ENCODE results near the gene HS3ST3A1. TPM values are rescaled to one million over a fixed set of nuclear protein-coding genes. Genes with fewer than 3 reads are reported as not detected.

HS3ST3A1 gene
- polyA plus RNA-seq, 6 donors from 2014 or later, result 0.21 TPM; not detected in 5

DNA sequence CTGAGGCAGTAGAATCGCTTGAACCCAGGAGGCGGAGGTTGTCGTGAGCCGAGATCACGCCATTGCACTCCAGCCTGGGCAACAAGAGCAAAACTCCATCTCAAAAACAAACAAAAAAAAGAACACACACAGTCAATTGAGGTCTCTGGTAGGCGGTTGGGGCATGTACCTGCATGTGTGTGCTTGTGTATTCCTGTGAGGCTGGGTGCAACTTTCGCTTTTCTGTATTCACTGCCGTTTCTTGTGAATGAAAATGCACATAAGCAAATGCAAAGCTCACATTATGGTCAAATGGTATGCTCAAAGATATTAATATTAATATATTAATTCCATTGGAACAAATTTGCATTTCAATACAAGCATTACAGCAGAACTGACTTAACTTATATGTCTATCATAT is 20.9 kb downstream of the HS3ST3A1 start:
- ATAC-seq (ENCODE audit: low read depth in 2 of 2), result no peak
- Mint-ChIP-seq H3K27ac (no peak overlapping the region), H3K9me3 (peaks cover 5 to 19% (median 9%) of the 10 kb centered on the region in 7 donors)

DNA sequence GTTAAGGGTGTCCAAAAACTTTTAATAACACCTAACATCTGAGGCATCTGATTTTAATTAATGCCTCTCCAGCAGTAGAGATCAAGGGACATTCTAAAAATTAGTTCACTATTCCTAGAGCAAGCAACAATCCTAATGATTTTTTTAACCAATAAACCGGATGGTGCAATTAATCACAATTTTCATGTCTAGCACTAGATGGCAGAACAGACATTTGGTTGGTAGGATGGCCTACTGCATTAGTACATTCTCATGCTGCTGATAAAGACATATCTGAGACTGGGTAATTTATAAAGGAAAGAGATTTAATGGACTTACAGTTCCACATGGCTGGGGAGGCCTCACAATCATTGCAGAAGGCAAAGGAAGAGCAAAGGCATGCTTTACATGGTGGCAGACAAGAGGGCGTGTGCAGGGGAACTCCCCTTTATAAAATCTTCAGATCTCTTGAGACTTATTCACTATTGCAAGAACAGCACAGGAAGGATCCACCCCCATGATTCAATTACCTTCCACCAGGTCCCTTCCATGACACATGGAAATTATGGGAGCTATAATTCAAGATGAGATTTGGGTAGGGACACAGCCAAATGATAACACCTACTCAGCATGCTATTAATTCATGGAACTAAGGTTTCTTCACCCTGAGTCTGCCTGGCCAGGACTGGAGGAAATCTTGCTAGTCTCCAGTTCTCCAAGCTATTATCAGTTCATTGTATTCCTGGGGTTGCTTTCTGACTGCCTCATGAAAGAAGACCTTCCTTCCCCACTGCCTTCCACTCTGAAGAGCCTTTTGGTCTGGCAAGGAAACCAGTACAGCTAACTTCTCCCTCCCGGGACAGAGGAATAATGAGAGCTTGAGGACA is 24.8 kb downstream of the HS3ST3A1 start:
- H3K4me1 Mint-ChIP-seq, result no peaks in the 10 kb centered on the region
- H3K36me3 Mint-ChIP-seq, result peaks cover 0 to 5% of the 10 kb centered on the region in 2 donors
- H3K27ac Mint-ChIP-seq, result no peak overlapping the region
- H3K9me3 Mint-ChIP-seq, result peaks cover 5 to 19% (median 9%) of the 10 kb centered on the region in 7 donors
- ATAC-seq (ENCODE audit: low read depth in 2 of 2) (no peak), DNase-seq (no peak)
- peaks cover 16 to 42% (median 25%) of the 10 kb centered on the region in 3 donors for H3K27me3 Mint-ChIP-seq
- H3K4me3 Mint-ChIP-seq, result no peak overlapping the region

More for the DNA sequence above, 20.9 kb downstream of the HS3ST3A1 start:
- Mint-ChIP-seq H3K4me3 (no peak overlapping the region), H3K36me3 (peaks cover 0 to 5% of the 10 kb centered on the region in 2 donors), H3K27me3 (peaks cover 9 to 20% (median 9%) of the 10 kb centered on the region in 3 donors), H3K4me1 (no peaks in the 10 kb centered on the region)
- DNase-seq, result no peak

DNA sequence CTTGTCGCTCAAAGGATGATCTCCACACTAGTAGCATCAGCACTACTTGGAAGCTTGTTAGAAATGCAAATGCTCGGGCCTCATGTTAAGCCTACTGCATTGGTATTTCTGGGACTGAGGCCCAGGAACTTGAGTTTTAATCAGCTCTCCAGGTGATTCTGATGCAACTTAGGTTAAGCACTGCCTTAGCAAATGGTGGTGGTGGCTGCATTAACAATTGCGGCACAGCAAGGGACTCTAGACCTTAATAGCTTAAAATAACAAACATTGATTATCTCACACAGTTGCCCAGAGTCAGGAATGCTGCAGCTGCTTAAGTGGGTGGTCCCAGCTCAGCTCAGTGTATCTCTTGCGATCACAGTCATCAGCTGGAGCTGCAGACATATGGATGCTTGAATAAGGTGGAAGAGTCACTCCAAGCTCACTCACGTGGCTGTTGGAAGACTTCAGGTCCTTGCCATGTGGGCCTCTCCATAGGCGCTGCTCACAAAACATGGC is 25.8 kb downstream of the HS3ST3A1 start:
- Mint-ChIP-seq H3K27me3 (peaks cover 16 to 42% (median 31%) of the 10 kb centered on the region in 3 donors), H3K4me3 (no peak overlapping the region), H3K4me1 (no peaks in the 10 kb centered on the region), H3K36me3 (peaks cover 0 to 5% of the 10 kb centered on the region in 2 donors), H3K27ac (peak overlapping the region in 1 of 6 donors; percentile 80), H3K9me3 (peaks cover 5 to 19% (median 9%) of the 10 kb centered on the region in 7 donors)
- ATAC-seq (ENCODE audit: low read depth in 2 of 2) (no peak), DNase-seq (no peak)

DNA sequence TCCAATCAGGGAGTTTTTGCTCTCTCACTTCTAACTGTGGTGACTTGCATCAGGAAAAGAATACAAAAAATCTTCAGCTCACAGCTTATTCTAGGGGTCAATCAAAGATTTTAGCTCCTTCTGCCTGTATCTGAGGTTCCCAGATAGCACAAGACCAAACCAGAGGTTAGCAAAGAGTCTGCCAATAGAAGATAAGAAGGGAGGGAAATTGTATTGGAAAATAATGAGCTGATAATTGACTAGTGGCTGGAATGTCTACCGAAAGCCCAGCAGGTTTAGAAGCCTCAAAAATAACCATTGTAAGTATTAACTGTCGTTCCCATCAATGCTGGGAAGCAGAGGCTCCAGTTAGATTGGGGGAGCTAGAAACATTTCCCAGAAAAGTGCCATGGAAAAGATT is 26.3 kb downstream of the HS3ST3A1 start:
- ATAC-seq (ENCODE audit: low read depth in 2 of 2), result no peak
- Mint-ChIP-seq H3K4me1 (no peaks in the 10 kb centered on the region), H3K27me3 (peaks cover 16 to 42% (median 34%) of the 10 kb centered on the region in 3 donors), H3K9me3 (peaks cover 5 to 19% (median 9%) of the 10 kb centered on the region in 7 donors), H3K36me3 (peaks cover 0 to 5% of the 10 kb centered on the region in 2 donors), H3K4me3 (no peak overlapping the region), H3K27ac (no peak overlapping the region)
- DNase-seq, result no peak

DNA sequence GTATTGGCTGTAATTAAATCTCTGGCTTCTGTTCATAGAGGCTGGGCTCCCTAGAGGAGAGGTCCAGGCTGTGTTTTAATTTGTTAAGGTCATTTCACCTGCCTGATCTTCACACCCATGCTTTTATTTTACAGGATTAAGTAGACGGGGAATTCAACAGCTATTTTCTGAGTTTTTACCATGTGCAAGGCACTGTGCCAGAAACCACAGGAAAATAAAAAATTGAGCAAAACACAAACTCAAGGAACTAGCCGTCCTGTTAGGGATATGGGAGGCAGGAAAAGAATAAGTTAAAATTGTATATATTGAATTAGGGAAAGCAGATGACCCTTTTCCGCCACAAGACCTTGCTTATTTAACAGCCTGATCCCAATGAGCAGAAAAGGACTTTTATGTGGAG is 29.1 kb downstream of the HS3ST3A1 start:
- peaks cover 19 to 43% (median 42%) of the 10 kb centered on the region in 3 donors for H3K27me3 Mint-ChIP-seq
- no peak overlapping the region for H3K4me3 Mint-ChIP-seq
- DNase-seq (no peak), ATAC-seq (ENCODE audit: low read depth in 2 of 2) (no peak)
- H3K9me3 Mint-ChIP-seq, result peaks cover 5 to 17% (median 9%) of the 10 kb centered on the region in 7 donors
- H3K4me1 Mint-ChIP-seq, result no peaks in the 10 kb centered on the region
- H3K36me3 Mint-ChIP-seq, result peaks cover 0 to 4% of the 10 kb centered on the region in 2 donors
- no peak overlapping the region for H3K27ac Mint-ChIP-seq

DNA sequence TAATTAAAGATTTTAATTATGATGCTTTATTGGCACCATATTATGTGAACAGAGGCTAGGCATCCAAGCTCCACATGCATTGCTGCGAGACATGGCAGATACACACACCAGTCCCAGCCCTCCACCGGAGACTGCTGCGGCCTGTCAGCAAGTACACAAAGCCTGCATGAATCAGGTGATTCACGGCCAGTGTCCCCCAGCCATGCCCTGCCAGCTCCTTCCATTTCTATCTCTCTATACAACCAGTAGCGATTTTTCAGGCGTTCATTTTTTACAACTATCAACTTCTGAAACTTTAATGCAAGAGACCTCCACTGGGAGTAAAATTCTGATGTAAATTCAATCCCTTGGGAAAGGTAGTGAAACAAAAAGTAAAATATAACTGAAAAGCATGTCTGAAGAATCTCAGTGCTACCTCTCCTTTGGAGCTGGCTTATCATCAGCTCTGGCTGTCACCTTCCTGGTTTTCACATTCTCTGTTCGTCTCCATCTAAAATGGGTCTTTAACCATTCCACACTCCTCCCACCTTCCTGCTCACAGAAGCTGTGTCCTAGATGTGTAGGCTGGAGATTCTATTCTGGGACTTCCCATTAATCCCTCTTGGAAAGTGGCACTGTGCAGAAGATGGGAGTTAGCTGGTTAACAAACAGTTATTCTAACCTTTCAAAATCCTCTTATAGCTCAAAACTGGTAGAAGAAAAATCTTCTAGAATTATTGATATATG is 32.2 kb downstream of the HS3ST3A1 start:
- peaks cover 13 to 35% (median 24%) of the 10 kb centered on the region in 3 donors for H3K27me3 Mint-ChIP-seq
- DNase-seq, result no peak

DNA sequence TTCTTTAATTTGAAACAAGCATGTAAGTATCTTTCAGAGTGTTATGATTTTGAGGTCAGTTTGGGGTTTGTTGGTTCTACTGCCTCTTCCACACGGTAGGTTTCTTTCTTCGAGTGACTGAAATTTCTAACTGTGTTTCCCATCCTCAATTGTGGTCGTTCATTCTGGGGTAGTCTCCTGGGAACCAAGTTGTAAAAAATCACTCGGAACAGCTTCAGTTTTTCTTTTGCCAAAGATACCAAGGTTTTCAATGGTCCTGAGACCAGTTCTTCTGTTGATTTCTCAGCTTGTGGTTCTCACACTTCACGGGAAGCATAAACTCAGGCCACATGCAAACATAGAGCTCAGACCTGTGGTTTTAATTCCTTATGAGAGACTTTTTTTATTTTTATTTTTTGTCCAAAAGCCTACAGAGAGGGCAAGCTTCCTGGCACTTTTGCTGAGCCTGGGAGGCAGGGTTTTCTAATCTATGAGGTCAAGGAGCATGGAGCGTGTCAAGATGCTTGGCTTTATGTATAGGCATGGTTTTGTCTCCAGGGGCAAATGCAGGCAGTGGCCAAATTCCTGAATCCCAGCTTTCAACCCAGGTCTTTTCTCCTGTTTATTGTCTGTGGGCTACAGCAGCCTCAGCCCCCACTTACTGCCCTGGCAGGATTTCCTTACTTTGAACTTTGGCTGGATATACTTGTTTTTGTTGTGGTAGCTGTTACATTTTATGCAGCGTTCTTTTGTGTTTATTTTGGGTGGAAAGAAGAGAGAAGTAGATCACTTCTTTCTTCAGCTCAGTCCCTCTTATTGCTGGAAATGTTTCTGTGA is 32.9 kb downstream of the HS3ST3A1 start:
- H3K4me3 Mint-ChIP-seq, result no peak overlapping the region
- H3K27ac Mint-ChIP-seq, result peak overlapping the region in 1 of 6 donors; percentile 15
- H3K9me3 Mint-ChIP-seq, result peaks cover 0 to 14% (median 0%) of the 10 kb centered on the region in 7 donors
- no peak for ATAC-seq (ENCODE audit: low read depth in 2 of 2)
- H3K4me1 Mint-ChIP-seq, result no peaks in the 10 kb centered on the region
- no peaks in the 10 kb centered on the region for H3K36me3 Mint-ChIP-seq
- peaks cover 10 to 33% (median 18%) of the 10 kb centered on the region in 3 donors for H3K27me3 Mint-ChIP-seq
- no peak for DNase-seq

More for the DNA sequence above, 32.2 kb downstream of the HS3ST3A1 start:
- Mint-ChIP-seq H3K9me3 (peaks cover 0 to 14% (median 0%) of the 10 kb centered on the region in 7 donors), H3K36me3 (no peaks in the 10 kb centered on the region), H3K4me3 (no peak overlapping the region), H3K4me1 (no peaks in the 10 kb centered on the region), H3K27ac (no peak overlapping the region)
- ATAC-seq (ENCODE audit: low read depth in 2 of 2), result no peak

DNA sequence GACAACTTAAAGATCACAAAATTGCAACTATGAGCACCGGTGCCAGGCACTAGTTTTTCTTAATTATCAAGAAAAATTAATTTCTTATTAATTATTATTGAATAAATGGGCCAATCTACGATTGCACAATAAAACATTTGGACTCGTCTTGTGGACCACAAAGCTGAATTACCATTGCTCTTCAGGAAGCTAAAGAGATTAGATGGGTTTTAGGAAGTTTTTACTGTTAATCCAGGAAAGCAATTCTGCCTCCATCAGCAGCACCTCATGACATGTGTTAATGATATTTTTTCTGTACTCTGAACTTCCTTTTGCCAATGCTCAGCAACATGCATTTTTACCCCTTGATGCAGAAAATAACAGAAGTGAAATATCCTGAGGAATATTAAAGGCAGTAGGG is 37.9 kb downstream of the HS3ST3A1 start:
- Mint-ChIP-seq H3K27me3 (peaks cover 0 to 3% (median 0%) of the 10 kb centered on the region in 3 donors), H3K4me1 (no peaks in the 10 kb centered on the region), H3K27ac (no peak overlapping the region), H3K4me3 (no peak overlapping the region), H3K9me3 (peaks cover 0 to 14% (median 0%) of the 10 kb centered on the region in 7 donors), H3K36me3 (no peaks in the 10 kb centered on the region)
- ATAC-seq (ENCODE audit: low read depth in 2 of 2) (no peak), DNase-seq (no peak)

DNA sequence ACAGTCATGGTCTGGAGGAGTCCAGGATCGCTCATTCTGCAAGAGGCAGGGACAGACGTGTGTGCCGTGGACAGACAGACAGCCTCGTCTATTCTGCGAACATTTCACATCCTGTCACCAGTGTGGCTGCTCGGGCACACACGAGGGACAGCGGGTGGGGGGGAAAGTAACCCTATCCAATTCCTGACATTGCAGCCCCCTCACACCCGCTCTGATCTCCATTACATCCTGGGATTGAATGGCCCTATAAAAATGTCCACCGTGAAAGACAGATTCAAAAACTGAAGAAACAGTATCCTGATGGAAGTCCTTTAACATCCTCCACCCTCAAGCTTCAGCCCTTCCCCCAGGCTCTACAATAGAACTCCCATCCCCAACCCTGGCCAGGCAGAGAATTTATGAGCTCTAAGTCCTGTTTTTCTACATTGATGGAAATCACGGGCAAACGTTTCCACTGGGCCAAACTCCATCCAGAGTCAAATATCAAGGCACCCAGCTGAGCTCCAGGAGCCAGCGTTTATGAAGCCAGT is 39.4 kb downstream of the HS3ST3A1 start:
- no peak for DNase-seq
- H3K9me3 Mint-ChIP-seq, result peaks cover 0 to 12% (median 0%) of the 10 kb centered on the region in 7 donors
- ATAC-seq (ENCODE audit: low read depth in 2 of 2), result no peak
- H3K36me3 Mint-ChIP-seq, result no peaks in the 10 kb centered on the region
- no peaks in the 10 kb centered on the region for H3K27me3 Mint-ChIP-seq
- H3K4me1 Mint-ChIP-seq, result no peaks in the 10 kb centered on the region
- no peak overlapping the region for H3K4me3 Mint-ChIP-seq
- H3K27ac Mint-ChIP-seq, result no peak overlapping the region

DNA sequence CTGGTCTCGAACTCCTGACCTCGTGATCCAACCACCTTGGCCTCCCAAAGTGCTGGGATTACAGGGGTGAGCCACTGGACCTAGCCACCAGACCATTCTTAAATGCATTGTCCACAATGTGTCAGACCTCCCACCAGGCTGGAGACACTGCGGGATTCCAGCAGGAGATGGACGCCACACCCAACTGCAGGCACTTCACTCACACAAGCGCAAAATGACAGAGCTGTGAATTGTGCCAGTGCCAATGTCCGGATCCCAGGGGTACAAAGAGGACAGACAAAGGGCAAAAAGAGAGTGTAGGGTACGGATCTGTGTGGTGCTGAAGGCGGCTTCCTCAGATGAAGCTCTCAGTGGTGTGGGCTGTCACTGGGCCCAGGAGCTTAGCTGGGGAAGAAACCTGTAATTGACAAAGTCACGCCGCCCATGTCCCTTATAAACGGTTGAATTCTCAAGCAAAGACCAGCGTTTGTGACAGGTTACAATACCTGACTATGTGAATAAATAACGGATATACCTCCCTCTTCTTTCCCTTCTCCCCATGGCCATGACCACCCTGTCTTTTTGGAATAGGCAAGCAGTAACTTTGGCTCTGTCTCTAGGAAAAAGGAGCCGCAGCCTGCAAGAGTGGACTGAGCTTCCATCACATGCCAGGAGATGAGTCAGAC is 40.0 kb downstream of the HS3ST3A1 start:
- peak overlapping the region in 1 of 6 donors; percentile 54 for H3K27ac Mint-ChIP-seq
- H3K4me1 Mint-ChIP-seq, result no peaks in the 10 kb centered on the region
- peaks cover 0 to 6% (median 0%) of the 10 kb centered on the region in 7 donors for H3K9me3 Mint-ChIP-seq
- no peak for DNase-seq
- no peaks in the 10 kb centered on the region for H3K27me3 Mint-ChIP-seq
- no peak overlapping the region for H3K4me3 Mint-ChIP-seq
- no peaks in the 10 kb centered on the region for H3K36me3 Mint-ChIP-seq
- no peak for ATAC-seq (ENCODE audit: low read depth in 2 of 2)

DNA sequence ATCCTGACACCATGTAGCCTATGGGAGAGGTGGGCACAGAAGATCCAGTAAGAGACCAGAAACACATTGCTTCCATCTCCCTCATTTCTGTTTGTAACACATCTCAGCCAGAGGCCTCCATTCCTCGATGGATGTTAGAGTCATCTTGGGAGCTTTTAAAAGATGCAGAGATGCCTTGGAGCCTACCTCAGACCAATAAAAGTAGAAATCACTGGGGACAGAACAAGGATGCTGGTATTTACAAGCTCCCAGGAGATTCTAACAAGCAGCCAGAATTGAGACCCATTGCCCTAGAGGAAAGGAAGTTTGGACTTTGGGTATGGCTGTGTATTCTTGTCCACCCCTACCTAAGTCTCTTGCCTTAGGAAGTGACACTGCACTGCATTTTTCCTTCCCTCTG is 40.8 kb downstream of the HS3ST3A1 start:
- Mint-ChIP-seq H3K9me3 (peaks cover 0 to 2% (median 0%) of the 10 kb centered on the region in 7 donors), H3K27me3 (no peaks in the 10 kb centered on the region), H3K4me3 (no peak overlapping the region), H3K36me3 (no peaks in the 10 kb centered on the region), H3K27ac (no peak overlapping the region), H3K4me1 (no peaks in the 10 kb centered on the region)
- ATAC-seq (ENCODE audit: low read depth in 2 of 2) (no peak), DNase-seq (no peak)

DNA sequence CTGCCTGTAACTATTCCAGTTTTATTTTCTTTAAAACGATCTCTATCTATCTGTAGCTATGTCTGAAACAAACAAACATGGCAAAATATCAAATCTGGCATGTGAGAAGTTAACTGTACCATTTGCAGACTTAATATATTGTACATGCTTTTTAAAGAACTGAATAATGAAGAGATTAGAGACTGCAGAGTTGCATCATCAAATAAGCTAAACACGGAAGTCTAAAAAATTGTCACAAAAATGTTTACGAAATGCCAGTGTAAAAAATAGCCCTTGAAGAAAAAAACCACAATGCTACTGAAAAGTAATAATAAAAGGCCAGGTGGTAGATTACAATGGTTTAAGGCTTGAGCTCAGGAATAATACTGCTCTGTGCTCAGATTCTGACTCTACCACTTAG is 43.1 kb downstream of the HS3ST3A1 start:
- no peak for DNase-seq
- peaks cover 0 to 3% (median 0%) of the 10 kb centered on the region in 7 donors for H3K9me3 Mint-ChIP-seq

More for the DNA sequence above, 43.1 kb downstream of the HS3ST3A1 start:
- no peak for ATAC-seq (ENCODE audit: low read depth in 2 of 2)
- Mint-ChIP-seq H3K27me3 (peaks cover 3 to 7% (median 7%) of the 10 kb centered on the region in 3 donors), H3K4me3 (no peak overlapping the region), H3K4me1 (no peaks in the 10 kb centered on the region), H3K27ac (no peak overlapping the region), H3K36me3 (no peaks in the 10 kb centered on the region)
